HG02763 (cell line): Measurements from ENCODE around the gene BOK.
"Not testable (repeated sequence)": the region's sequence is repeated elsewhere in the genome, so short reads cannot be mapped to it uniquely, and the experiment has no call there.

Source experiments
- ATAC-seq: cut with Tn5 transposase; IDR thresholded peaks from one replicate; pipeline ENCODE4 v1.9.1; 2021; ENCODE audit warnings: mild to moderate bottlenecking, moderate library complexity; ENCODE audit not compliant: unreplicated experiment

Gene BOK

GRCh38 chr2:241555711-241556110, 2.8 kb upstream of the BOK start:
- no peak for ATAC-seq

GRCh38 chr2:241556746-241557145, 1.8 kb upstream of the BOK start:
- no peak for ATAC-seq

GRCh38 chr2:241559323-241560161, 997 bp downstream of the BOK start:
- ATAC-seq: no peak

DNA sequence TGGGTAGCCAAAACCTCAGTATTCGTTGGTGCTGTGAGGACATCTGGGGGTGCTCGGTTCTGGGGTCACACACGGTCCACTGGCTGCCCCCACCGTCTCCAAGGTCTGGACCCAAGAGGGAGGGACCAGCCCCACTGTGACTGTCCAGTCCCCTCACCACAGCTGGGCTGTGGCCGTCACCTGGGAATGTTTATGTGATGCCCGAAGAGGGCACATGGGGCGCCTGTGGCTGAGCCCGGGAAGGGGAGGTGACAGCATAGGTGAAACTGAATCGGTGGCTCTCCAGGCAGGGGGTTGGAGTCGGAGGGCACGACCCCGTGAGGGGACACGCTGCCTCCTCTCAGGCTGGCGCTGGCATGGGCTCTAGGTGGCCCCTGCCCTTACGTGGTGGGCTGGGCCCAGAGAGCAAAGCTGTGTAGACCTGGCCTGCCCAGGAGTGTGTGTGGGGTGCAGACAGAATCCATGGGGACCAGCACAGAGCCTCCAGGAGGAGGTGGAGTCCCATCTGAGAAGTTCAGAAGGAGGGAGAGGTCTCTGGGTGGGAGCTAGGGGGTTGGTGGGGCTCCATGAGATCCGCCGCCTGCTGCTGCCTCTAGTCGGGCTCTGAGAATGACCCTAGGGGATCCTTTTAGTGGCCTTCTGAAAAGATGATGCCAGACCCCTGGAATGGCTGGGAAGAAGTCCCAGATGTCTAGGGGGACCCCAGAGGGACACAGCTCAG, 1.8 kb downstream of the BOK start:
- ATAC-seq: no peak

GRCh38 chr2:241560883-241561474, 2.4 kb downstream of the BOK start:
- no peak for ATAC-seq

DNA sequence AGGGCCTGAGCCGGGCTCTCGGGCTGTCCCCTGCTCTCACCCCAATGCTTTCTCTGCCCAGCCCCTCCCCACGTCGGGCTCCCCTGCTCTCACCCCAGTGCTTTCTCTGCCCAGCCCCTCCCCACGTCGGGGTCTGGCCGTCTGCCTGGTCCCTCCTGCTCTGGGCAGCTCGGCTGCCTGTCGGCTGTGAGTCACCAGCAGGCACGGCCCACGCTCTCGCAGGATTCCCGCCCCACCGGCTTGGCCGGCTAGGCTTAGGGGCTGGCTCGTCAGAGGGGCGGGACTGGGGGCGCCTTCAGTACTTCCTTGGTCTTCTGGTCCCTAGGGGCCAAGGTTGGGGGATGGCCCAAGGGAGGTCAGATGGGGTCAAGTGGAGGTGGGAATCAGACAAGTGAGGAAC, 3.3 kb downstream of the BOK start:
- no peak for ATAC-seq

GRCh38 chr2:241562269-241562891, 3.8 kb downstream of the BOK start:
- ATAC-seq: no peak

GRCh38 chr2:241563031-241563507, 4.5 kb downstream of the BOK start:
- no peak for ATAC-seq

- ATAC-seq: no peak
These were observed 5.0 kb downstream of the BOK start for GRCh38 chr2:241563571-241563980.

GRCh38 chr2:241563981-241564595, 5.5 kb downstream of the BOK start:
- no peak for ATAC-seq

DNA sequence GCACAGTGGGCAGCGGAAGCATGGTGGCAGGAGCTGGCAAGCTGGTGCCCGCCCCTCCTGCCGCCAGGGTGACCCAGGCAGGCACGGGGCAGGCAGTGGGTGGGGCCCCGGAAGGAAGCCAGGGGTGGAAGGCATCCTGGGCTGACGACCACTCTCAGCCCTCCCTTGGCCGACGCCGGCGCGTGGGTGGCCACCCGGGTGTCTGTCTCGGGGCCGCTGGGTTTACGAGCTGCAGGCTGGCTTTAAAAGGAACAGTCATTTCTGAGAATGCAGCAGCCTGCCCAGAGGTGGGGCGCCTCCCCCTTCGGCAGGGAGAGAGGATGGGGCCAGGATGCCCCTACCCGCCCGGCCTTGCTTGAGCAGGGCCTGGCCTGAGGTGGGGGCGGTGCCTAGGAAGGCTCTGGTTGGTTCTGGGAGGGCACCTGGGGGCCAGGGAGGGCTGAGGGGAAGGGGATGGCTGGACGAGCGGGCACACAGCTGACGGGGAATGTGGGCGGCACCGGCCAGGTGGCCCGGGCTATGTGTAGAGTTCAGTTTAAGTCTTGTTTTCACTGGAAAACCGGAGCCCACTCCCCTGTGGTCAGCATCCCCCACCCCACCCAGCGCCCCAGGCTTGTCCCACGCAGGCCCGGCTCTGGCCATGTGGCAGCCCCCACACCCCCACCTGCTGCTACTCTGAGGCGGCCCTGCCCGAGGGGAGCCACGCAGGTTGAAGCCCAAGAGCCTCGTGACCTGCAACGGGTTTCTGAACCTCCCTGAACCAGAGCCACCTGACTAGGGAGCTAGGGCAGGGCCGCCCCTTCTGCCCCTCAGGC, 6.3 kb downstream of the BOK start:
- no peak for ATAC-seq

DNA sequence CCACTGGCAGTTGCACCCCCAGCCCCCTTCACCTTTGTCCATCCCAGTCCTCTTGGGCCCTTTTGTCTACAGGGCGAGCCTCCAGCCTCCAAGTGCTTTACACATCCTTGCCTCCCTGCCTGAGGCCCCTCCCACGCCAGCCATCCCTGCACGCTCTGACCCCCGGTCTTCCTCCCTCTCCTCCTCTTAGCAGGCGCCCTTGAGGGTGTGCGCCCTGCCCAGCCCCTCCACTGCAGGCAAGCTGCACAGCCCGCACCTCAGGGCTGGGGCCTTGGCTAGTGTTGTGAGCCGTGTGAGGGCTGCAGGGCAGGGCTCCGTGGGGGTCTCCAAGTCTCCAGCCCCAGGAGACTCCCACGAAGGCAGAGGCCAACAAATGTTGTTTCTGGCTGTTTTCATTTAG, 6.9 kb downstream of the BOK start:
- ATAC-seq: no peak

- not testable (repeated sequence) for ATAC-seq
These were observed 7.5 kb downstream of the BOK start for GRCh38 chr2:241566021-241566420.

GRCh38 chr2:241566468-241566867, 7.9 kb downstream of the BOK start:
- no peak for ATAC-seq

DNA sequence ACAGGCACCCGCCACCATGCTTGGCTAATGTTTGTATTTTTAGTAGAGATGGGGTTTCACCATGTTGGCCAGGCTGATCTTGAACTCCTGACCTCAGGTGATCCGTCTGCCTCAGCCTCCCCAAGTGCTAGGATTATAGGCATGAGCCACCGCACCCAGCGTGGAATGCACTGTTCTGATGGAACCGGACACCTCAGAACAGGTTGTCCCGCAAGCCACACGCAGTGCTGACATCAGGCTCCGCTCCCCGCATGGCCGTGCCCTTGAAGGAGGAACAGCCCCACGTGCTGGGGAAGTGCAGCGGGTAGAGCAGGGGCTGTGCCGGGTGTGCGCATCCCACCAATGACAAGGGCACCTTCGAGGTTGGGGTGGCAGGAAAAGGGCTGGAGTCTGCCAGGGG, 8.7 kb downstream of the BOK start:
- ATAC-seq: not testable (repeated sequence)

- ATAC-seq: no peak
These were observed 9.2 kb downstream of the BOK start for GRCh38 chr2:241567776-241568175.

- no peak for ATAC-seq
These were observed 10.2 kb downstream of the BOK start for GRCh38 chr2:241568726-241569125.

DNA sequence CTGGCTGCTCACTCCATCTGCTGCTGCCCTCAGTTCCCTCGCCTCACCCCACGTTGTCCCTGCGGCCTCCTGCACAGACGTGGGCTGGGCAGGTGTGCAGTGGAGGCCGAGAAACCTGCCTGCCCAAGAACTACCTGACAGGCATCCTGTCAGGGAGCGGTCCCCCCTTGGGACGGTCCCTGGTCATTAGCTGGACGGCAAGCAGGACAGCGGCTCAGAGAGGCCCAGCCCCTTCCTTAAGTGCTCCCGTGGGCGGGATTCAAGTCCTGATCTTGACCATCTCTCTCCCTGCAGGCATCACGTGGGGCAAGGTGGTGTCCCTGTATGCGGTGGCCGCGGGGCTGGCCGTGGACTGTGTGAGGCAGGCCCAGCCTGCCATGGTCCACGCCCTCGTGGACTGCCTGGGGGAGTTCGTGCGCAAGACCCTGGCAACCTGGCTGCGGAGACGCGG, 11.3 kb downstream of the BOK start:
- ATAC-seq: no peak

- no peak for ATAC-seq
These were observed 12.5 kb downstream of the BOK start for GRCh38 chr2:241570961-241571581.
